HEK293 (cell line): Measurements from ENCODE around the gene DNAJC12.

Experiments
- BCL11A ChIP-seq: fragments of 450-650 bp; formaldehyde crosslinking; IDR thresholded peaks from 2 replicates; pipeline ENCODE4 v1.5.1; 2016; ENCODE audit warnings: low read depth, missing biosample characterization, missing genetic modification characterization
- ELK4 ChIP-seq: IDR thresholded peaks from 2 replicates; pipeline ENCODE4 v1.6.1; 2011; ENCODE audit warnings: mild to moderate bottlenecking, low read depth, low read length, borderline replicate concordance
- GLI2 ChIP-seq: fragments of 450-650 bp; formaldehyde crosslinking; IDR thresholded peaks from 2 replicates; pipeline ENCODE4; 2017; ENCODE audit warnings: missing biosample characterization, missing genetic modification characterization, low read depth, borderline replicate concordance
- TSHZ1 ChIP-seq: fragments of 450-650 bp; formaldehyde crosslinking; IDR thresholded peaks from 2 replicates; pipeline ENCODE4 v1.5.1; 2016; ENCODE audit warnings: missing biosample characterization, missing genetic modification characterization, borderline replicate concordance
- ZBTB1 ChIP-seq: fragments of 450-650 bp; formaldehyde crosslinking; IDR thresholded peaks from 2 replicates; pipeline ENCODE4 v1.5.1; 2016; ENCODE audit warnings: missing biosample characterization, missing genetic modification characterization
- ZBTB10 ChIP-seq: fragments of 450-650 bp; formaldehyde crosslinking; IDR thresholded peaks from 2 replicates; pipeline ENCODE4 v1.5.1; 2016; ENCODE audit warnings: missing biosample characterization, missing genetic modification characterization
- ZBTB21 ChIP-seq: fragments of 450-650 bp; formaldehyde crosslinking; IDR thresholded peaks from 2 replicates; pipeline ENCODE4 v1.5.1; 2017; ENCODE audit warnings: missing biosample characterization, missing genetic modification characterization
- ZNF10 ChIP-seq: fragments of 450-650 bp; formaldehyde crosslinking; IDR thresholded peaks from 2 replicates; pipeline ENCODE4 v1.5.1; 2017; ENCODE audit warnings: missing biosample characterization, missing genetic modification characterization
- ZNF112 ChIP-seq: fragments of 450-650 bp; formaldehyde crosslinking; IDR thresholded peaks from 2 replicates; pipeline ENCODE4 v1.5.0; 2017; ENCODE audit warnings: missing biosample characterization, missing genetic modification characterization
- ZNF133 ChIP-seq: fragments of 450-650 bp; formaldehyde crosslinking; IDR thresholded peaks from 2 replicates; pipeline ENCODE4 v1.5.1; 2016; ENCODE audit warnings: missing biosample characterization, missing genetic modification characterization
- ZNF148 ChIP-seq: fragments of 450-650 bp; formaldehyde crosslinking; IDR thresholded peaks from 2 replicates; pipeline ENCODE4 v1.5.0; 2017; ENCODE audit warnings: missing biosample characterization, missing genetic modification characterization, borderline replicate concordance
- ZNF175 ChIP-seq: fragments of 450-650 bp; formaldehyde crosslinking; IDR thresholded peaks from 2 replicates; pipeline ENCODE4 v1.5.1; 2016; ENCODE audit warnings: missing biosample characterization, missing genetic modification characterization
- ZNF239 ChIP-seq: fragments of 450-650 bp; formaldehyde crosslinking; IDR thresholded peaks from 2 replicates; pipeline ENCODE4 v1.5.1; 2016; ENCODE audit warnings: missing biosample characterization, missing genetic modification characterization
- ZNF248 ChIP-seq: fragments of 450-650 bp; formaldehyde crosslinking; IDR thresholded peaks from 2 replicates; pipeline ENCODE4 v1.5.1; 2017; ENCODE audit warnings: missing biosample characterization, missing genetic modification characterization
- ZNF274 ChIP-seq, 2 experiments: fragments of 200-500 bp in 1 of 2; fragments of 450-650 bp in 1 of 2; sonication (Bioruptor generic) in 1 of 2; formaldehyde crosslinking in 1 of 2; IDR thresholded peaks; 2 replicates each; pipeline versions ENCODE4 v1.5.1 to v1.6.1; 2014 to 2016; ENCODE audit warnings: borderline replicate concordance in 1 of 2, inconsistent platforms in 1 of 2, low read length in 1 of 2, missing biosample characterization in 1 of 2, missing genetic modification characterization in 1 of 2
- ZNF366 ChIP-seq: fragments of 450-650 bp; formaldehyde crosslinking; conservative IDR thresholded peaks from 2 replicates; pipeline ENCODE4 v1.5.1; 2016; ENCODE audit warnings: missing biosample characterization, missing genetic modification characterization
- ZNF391 ChIP-seq: fragments of 450-650 bp; formaldehyde crosslinking; IDR thresholded peaks from 2 replicates; pipeline ENCODE4 v1.5.1; 2016; ENCODE audit warnings: low read depth, missing biosample characterization, missing genetic modification characterization, borderline replicate concordance
- ZNF473 ChIP-seq: fragments of 450-650 bp; formaldehyde crosslinking; IDR thresholded peaks from 2 replicates; pipeline ENCODE4 v1.5.1; 2017; ENCODE audit warnings: missing biosample characterization, missing genetic modification characterization
- ZNF518A ChIP-seq: fragments of 450-650 bp; formaldehyde crosslinking; conservative IDR thresholded peaks from 2 replicates; pipeline ENCODE4 v1.5.1; 2016; ENCODE audit warnings: low read depth, missing biosample characterization, missing genetic modification characterization
- ZNF560 ChIP-seq: fragments of 450-650 bp; formaldehyde crosslinking; IDR thresholded peaks from 2 replicates; pipeline ENCODE4 v1.5.1; 2017; ENCODE audit warnings: missing biosample characterization, missing genetic modification characterization, borderline replicate concordance
- ZNF629 ChIP-seq: fragments of 450-650 bp; formaldehyde crosslinking; IDR thresholded peaks from 2 replicates; pipeline ENCODE4 v1.5.1; 2017; ENCODE audit warnings: missing biosample characterization, missing genetic modification characterization
- ZSCAN4 ChIP-seq: fragments of 450-650 bp; formaldehyde crosslinking; IDR thresholded peaks from 2 replicates; pipeline ENCODE4 v1.5.1; 2017; ENCODE audit warnings: missing biosample characterization, missing genetic modification characterization

DNAJC12 gene

GRCh38 chr10:67884313-67884841, 46.4 kb upstream of the DNAJC12 start, which contains the start of gene SIRT1 (continued):
- TF ChIP-seq ZNF518A (tag by site-specific recombination) (0 out of 2 replicates have a peak, but pooled peaks have one; percentile 24), ZNF112 (no peak), ZNF629 (tag by site-specific recombination) (peak; percentile 82), ZNF366 (no peak; the same call in 1 of the 2 replicates), ZNF560 (tag by site-specific recombination) (no peak), ZNF239 (tag by site-specific recombination) (no peak), ZBTB10 (tag by site-specific recombination) (0 out of 2 replicates have a peak, but pooled peaks have one; percentile 24), ZNF133 (tag by site-specific recombination) (no peak), ZNF248 (tag by site-specific recombination) (no peak), GLI2 (tag by site-specific recombination) (no peak), ZBTB1 (tag by site-specific recombination) (peak; percentile 93; the same call in 1 of the 2 replicates), ZNF10 (peak; percentile 39; the same call in 1 of the 2 replicates), BCL11A (tag by site-specific recombination) (peak; percentile 72; the same call in 1 of the 2 replicates), ZNF274 (IDR thresholded peaks at IDR 0.05; ENCODE audit: low read length) (no peak), ZNF274 (tag by site-specific recombination; IDR thresholded peaks at IDR 0.05; ENCODE audit: borderline replicate concordance) (no peak), ZNF175 (tag by site-specific recombination) (no peak), ZNF391 (tag by site-specific recombination) (peak; percentile 59; the same call in 1 of the 2 replicates), TSHZ1 (peak; percentile 58; the same call in 1 of the 2 replicates), ZBTB21 (tag by site-specific recombination) (no peak), ZNF473 (no peak), ZNF148 (tag by site-specific recombination) (no peak), ZSCAN4 (tag by site-specific recombination) (no peak), ELK4 (no peak)
